ENCODE results near the gene GPAT2.
"Not testable (repeated sequence)": the region's sequence is repeated elsewhere in the genome, so short reads cannot be mapped to it uniquely, and the experiment has no call there.

- TF ChIP-seq POLR2A, CTCF (IDR thresholded peaks at IDR 0.05): not testable (repeated sequence)
Observed at GRCh38 chr2:96006248-96006647, 28.5 kb downstream of the GPAT2 start.

All from thyroid gland (tissue), 4 donors.